ENCODE data around the gene ATP2C1. TPM values are rescaled to one million over a fixed set of nuclear protein-coding genes. Genes with fewer than 3 reads are reported as not detected.

ATP2C1 gene
- total and polyA plus RNA-seq, 9 of the 15 experiments (the other 6 are each of a cell fraction or from before 2014, with no cell fraction given) = 10.0 to 53.5 (median 27.9) TPM

DNA sequence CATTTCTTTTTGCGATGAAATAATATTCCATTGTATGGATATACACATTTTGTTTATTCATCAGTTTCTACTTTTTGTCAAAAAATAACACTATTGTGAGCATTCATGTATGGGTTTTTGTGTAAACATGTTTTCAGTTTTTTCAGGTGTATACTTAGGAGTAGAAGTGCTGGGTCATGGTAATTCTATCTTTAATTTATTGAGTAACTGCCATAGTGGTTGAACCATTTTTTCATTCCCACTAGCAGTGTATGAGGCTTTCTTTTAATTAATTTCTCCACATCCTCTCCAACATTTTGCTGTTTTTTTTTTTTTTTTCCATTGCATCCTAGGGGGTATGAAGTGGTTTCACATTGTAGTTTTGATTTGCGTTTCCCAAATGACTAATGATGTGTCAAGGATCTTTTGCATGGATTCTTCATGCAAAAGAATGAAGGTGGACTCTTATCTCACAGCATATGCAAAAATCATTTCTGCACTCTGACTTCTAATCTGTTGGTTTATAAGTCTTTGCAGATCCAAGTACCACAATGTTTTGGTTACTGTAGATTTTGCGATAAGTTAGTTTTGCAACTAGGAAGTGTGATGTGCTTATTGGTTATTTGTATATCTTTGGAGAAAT lies 12.6 kb downstream of the ATP2C1 start:
- Histone ChIP-seq H3K27me3 (ENCODE audit: control insufficient read depth in 2 of 2, insufficient read depth in 2 of 2, low read length in 2 of 2) (no peaks in the 10 kb centered on the region), H3K27ac (ENCODE audit: extremely low read depth, low read depth, low read length) (no peak overlapping the region), H3K4me1 (replicated peaks in 1 of 2; ENCODE audit: control insufficient read depth in 2 of 2, insufficient read depth in 2 of 2, low read length in 2 of 2) (no peaks in the 10 kb centered on the region; a peak in 1 of 5 replicates), H4K20me1 (replicated peaks; ENCODE audit: control insufficient read depth, insufficient read depth, low read length) (peaks cover 7% of the 10 kb centered on the region; the same call in 1 of the 2 replicates), H3K9ac (ENCODE audit: insufficient read depth in 1 of 2, low read depth in 2 of 2, low read length in 2 of 2) (no peak overlapping the region), H2AFZ (ENCODE audit: low read depth, low read length) (no peak overlapping the region), H3K36me3 (ENCODE audit: control insufficient read depth, insufficient read depth, low read length) (no peaks in the 10 kb centered on the region), H3K79me2 (ENCODE audit: control insufficient read depth, insufficient read depth, low read length) (peaks cover 81% of the 10 kb centered on the region), H3K9me3 (replicated peaks; ENCODE audit: control insufficient read depth, insufficient read depth, low read depth, low read length) (no peaks in the 10 kb centered on the region), H3K4me2 (ENCODE audit: insufficient read depth, low read length) (no peak overlapping the region), H3K4me3 (no peak overlapping the region), H3K9me1 (ENCODE audit: control insufficient read depth, insufficient read depth, low read length) (peaks cover 3% of the 10 kb centered on the region)
- ATAC-seq (no peak), DNase-seq (ENCODE audit: extremely low read depth in 1 of 4, low spot score in 3 of 4) (no peak), FAIRE-seq (no peak)
- intact Hi-C loops (cut with micrococcal nuclease) (no loop called here), in situ Hi-C loops (cut with MboI) (no loop called here)
- ChIA-PET CTCF (ENCODE audit: low intra/inter-chr PET ratio) (no interaction called here), POLR2A (no interaction called here)
- WGBS (ENCODE audit: insufficient coverage, low coverage, missing lambda C conversion rate) = 68% methylated on average over 3 of the region's 3 CpGs
- TF ChIP-seq ZNF316 (IDR thresholded peaks at IDR 0.05) = peak; percentile 64
- peak; percentile 42 for TF ChIP-seq MEIS2 (IDR thresholded peaks at IDR 0.05; ENCODE audit: partially characterized antibody)
- TF ChIP-seq KDM1A (IDR thresholded peaks at IDR 0.05) = 0 out of 4 replicates have a peak, but pooled peaks of 1 of the 2 experiments have one; percentile 10
- TF ChIP-seq ZBTB8A (IDR thresholded peaks at IDR 0.05; ENCODE audit: partially characterized antibody) = no peak
- TF ChIP-seq C11orf30 (IDR thresholded peaks at IDR 0.05; ENCODE audit: low read depth) = peak; percentile 35; the same call in 1 of the 2 replicates
- no TSS peak for BruUV-seq (replicated peaks)

DNA sequence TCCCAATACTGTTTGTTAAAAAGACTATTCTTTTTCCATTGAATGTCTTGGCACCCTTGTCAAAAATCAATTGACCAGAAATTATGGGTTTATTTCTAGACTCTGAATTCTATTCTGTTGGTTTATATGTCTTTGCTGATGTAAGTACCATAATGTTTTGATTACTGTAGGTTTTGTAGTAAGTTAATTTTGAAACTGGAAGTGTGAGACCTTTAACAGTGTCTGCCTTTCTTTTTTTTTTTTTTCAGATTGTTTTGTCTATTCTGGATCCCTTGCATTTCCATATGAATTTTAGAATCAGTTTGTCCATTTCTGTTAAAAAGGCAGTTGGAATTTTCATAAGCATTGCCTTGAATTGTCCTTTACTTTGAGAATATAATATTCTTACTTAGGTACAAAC lies 13.6 kb downstream of the ATP2C1 start:
- in situ Hi-C loops (cut with MboI) = no loop called here
- TF ChIP-seq, protein P1, sequence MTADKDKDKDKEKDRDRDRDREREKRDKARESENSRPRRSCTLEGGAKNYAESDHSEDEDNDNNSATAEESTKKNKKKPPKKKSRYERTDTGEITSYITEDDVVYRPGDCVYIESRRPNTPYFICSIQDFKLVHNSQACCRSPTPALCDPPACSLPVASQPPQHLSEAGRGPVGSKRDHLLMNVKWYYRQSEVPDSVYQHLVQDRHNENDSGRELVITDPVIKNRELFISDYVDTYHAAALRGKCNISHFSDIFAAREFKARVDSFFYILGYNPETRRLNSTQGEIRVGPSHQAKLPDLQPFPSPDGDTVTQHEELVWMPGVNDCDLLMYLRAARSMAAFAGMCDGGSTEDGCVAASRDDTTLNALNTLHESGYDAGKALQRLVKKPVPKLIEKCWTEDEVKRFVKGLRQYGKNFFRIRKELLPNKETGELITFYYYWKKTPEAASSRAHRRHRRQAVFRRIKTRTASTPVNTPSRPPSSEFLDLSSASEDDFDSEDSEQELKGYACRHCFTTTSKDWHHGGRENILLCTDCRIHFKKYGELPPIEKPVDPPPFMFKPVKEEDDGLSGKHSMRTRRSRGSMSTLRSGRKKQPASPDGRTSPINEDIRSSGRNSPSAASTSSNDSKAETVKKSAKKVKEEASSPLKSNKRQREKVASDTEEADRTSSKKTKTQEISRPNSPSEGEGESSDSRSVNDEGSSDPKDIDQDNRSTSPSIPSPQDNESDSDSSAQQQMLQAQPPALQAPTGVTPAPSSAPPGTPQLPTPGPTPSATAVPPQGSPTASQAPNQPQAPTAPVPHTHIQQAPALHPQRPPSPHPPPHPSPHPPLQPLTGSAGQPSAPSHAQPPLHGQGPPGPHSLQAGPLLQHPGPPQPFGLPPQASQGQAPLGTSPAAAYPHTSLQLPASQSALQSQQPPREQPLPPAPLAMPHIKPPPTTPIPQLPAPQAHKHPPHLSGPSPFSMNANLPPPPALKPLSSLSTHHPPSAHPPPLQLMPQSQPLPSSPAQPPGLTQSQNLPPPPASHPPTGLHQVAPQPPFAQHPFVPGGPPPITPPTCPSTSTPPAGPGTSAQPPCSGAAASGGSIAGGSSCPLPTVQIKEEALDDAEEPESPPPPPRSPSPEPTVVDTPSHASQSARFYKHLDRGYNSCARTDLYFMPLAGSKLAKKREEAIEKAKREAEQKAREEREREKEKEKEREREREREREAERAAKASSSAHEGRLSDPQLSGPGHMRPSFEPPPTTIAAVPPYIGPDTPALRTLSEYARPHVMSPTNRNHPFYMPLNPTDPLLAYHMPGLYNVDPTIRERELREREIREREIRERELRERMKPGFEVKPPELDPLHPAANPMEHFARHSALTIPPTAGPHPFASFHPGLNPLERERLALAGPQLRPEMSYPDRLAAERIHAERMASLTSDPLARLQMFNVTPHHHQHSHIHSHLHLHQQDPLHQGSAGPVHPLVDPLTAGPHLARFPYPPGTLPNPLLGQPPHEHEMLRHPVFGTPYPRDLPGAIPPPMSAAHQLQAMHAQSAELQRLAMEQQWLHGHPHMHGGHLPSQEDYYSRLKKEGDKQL (CRISPR knock-in tag; IDR thresholded peaks at IDR 0.05; ENCODE audit: borderline replicate concordance) = no peak
- TF ChIP-seq ZNF507 (tag; conservative IDR thresholded peaks at IDR 0.05) (no peak), SIN3B (IDR thresholded peaks at IDR 0.05; ENCODE audit: low read depth) (no peak), TFAM (CRISPR knock-in tag; conservative IDR thresholded peaks at IDR 0.05) (no peak)
- Histone ChIP-seq H4K20me1 (replicated peaks; ENCODE audit: control insufficient read depth, insufficient read depth, low read length) (no peaks in the 10 kb centered on the region), H3K36me3 (ENCODE audit: control insufficient read depth, insufficient read depth, low read length) (no peaks in the 10 kb centered on the region), H3K4me2 (ENCODE audit: insufficient read depth, low read length) (no peak overlapping the region), H3K27me3 (ENCODE audit: control insufficient read depth in 2 of 2, insufficient read depth in 2 of 2, low read length in 2 of 2) (no peaks in the 10 kb centered on the region), H3K4me1 (replicated peaks in 1 of 2; ENCODE audit: control insufficient read depth in 2 of 2, insufficient read depth in 2 of 2, low read length in 2 of 2) (no peaks in the 10 kb centered on the region; a peak in 1 of 5 replicates), H3K9me3 (replicated peaks; ENCODE audit: control insufficient read depth, insufficient read depth, low read depth, low read length) (no peaks in the 10 kb centered on the region), H3K4me3 (no peak overlapping the region), H3K9ac (ENCODE audit: insufficient read depth in 1 of 2, low read depth in 2 of 2, low read length in 2 of 2) (no peak overlapping the region), H3K9me1 (ENCODE audit: control insufficient read depth, insufficient read depth, low read length) (peaks cover 3% of the 10 kb centered on the region), H3K79me2 (ENCODE audit: control insufficient read depth, insufficient read depth, low read length) (peaks cover 71% of the 10 kb centered on the region), H2AFZ (ENCODE audit: low read depth, low read length) (no peak overlapping the region), H3K27ac (ENCODE audit: extremely low read depth, low read depth, low read length) (no peak overlapping the region)
- ChIA-PET POLR2A (no interaction called here), CTCF (ENCODE audit: low intra/inter-chr PET ratio) (no interaction called here)
- no peak for ATAC-seq
- FAIRE-seq = no peak
- intact Hi-C loops (cut with micrococcal nuclease) = no loop called here
- no peak for DNase-seq (ENCODE audit: extremely low read depth in 1 of 4, low spot score in 3 of 4)
- BruUV-seq (replicated peaks) = no TSS peak
